ENCODE results near the gene ABCA1.

The ABCA1 gene

DNA sequence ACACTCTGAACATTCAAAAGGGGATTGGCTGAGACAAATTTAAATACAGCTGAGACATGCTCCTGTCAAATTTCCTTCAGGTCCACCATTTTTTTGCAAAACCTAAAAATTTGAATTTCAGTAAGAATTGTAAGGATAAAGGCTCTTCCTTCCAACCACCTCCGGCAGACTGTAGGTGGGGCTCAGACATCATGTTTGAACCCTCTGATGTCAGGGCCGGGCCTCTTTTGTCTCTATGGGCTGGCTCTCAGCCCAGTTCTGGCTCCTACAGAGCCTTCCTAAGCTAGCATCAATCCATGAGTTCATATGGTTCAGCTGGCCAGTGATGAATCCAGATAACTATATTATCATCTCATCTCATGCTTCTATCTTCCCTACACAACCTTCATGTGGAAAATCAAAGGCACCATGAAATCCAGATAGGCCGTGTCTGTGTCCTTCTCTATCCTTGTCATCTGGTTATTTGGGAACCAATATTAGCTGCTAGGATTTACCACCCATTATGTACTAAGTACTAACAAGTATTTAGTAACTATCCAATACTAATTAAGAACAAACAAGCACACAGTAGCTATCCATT, 119.8 kb downstream of the ABCA1 start:
- POLR2A ChIA-PET: interaction anchor here (0.6 kb wide), 1 partner anchor 588 kb away, joined by 4 read pairs; no protein-coding TSS in a partner anchor
- H3K27ac ChIP-seq (ENCODE audit: insufficient read depth in 1 of 2, low read depth in 1 of 2, low read length in 2 of 2, poor library complexity in 1 of 2, severe bottlenecking in 2 of 2): no peak overlapping the region
- WGBS (ENCODE audit: insufficient coverage): 78% methylated on average over 3 of the region's 3 CpGs
- CTCF ChIA-PET: interaction anchor here (0.8 to 1.8 kb wide), 8 partner anchors 14 to 608 kb away, joined by 3 to 9 read pairs (median 4); no protein-coding TSS in a partner anchor
- H3K9me3 ChIP-seq (ENCODE audit: control extremely low read depth in 1 of 5, control insufficient read depth in 4 of 5, insufficient read depth in 2 of 5, low read depth in 1 of 5, low read length in 4 of 5): no peaks in the 10 kb centered on the region
- H3K4me3 ChIP-seq (ENCODE audit: control insufficient read depth in 1 of 7, extremely low read depth in 1 of 7, insufficient read depth in 4 of 7, low read depth in 2 of 7, low read length in 6 of 7): no peak overlapping the region
- H3K4me1 ChIP-seq (ENCODE audit: control extremely low read depth in 1 of 4, control insufficient read depth in 4 of 4, insufficient read depth in 4 of 4, low read length in 3 of 4): no peaks in the 10 kb centered on the region
- H3K36me3 ChIP-seq (ENCODE audit: control insufficient read depth in 4 of 4, insufficient read depth in 4 of 4, low read length in 3 of 4): peaks cover 7 to 9% (median 8%) of the 10 kb centered on the region in 4 experiments
- DNase-seq: peak; percentile 25 to 49 (median 48)
- no peaks in the 10 kb centered on the region for H3K27me3 ChIP-seq (replicated peaks in 2 of 5; ENCODE audit: control insufficient read depth in 4 of 5, insufficient read depth in 5 of 5, low read length in 4 of 5)

DNA sequence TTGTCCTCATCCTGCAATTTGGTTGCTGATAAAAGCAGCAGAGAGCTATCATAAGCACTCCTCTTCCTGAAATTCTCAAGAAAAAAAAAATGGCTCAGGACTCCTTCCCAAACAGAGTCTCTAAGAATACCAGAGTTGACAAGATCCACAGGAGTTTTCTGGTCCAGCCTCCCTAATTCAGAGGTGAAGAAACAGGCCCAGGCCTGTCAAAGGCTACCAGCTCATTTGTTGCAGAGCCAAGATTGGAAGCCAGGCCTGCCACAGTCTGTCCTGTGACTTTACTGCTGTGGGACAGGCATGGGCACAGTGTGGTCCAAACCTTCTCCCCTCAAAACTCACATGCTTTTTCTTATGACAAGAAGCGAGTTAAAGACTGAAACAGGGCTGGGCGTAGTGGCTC, 122.5 kb downstream of the ABCA1 start:
- ChIA-PET POLR2A (no interaction called here), CTCF (interaction anchor here (0.5 to 0.8 kb wide), 2 partner anchors 24 to 176 kb away, joined by 3 read pairs; no protein-coding TSS in a partner anchor)
- H3K36me3 ChIP-seq (ENCODE audit: control insufficient read depth in 4 of 4, insufficient read depth in 4 of 4, low read length in 3 of 4): peaks cover 6 to 11% (median 7%) of the 10 kb centered on the region in 4 experiments
- no peaks in the 10 kb centered on the region for H3K27me3 ChIP-seq (replicated peaks in 2 of 5; ENCODE audit: control insufficient read depth in 4 of 5, insufficient read depth in 5 of 5, low read length in 4 of 5)
- WGBS (ENCODE audit: insufficient coverage): 96% methylated on average over 2 of the region's 2 CpGs
- no peaks in the 10 kb centered on the region for H3K4me1 ChIP-seq (ENCODE audit: control extremely low read depth in 1 of 4, control insufficient read depth in 4 of 4, insufficient read depth in 4 of 4, low read length in 3 of 4)
- H3K9me3 ChIP-seq (ENCODE audit: control extremely low read depth in 1 of 5, control insufficient read depth in 4 of 5, insufficient read depth in 2 of 5, low read depth in 1 of 5, low read length in 4 of 5): no peaks in the 10 kb centered on the region
- no peak overlapping the region for H3K4me3 ChIP-seq (ENCODE audit: control insufficient read depth in 1 of 7, extremely low read depth in 1 of 7, insufficient read depth in 4 of 7, low read depth in 2 of 7, low read length in 6 of 7)
- no peak for DNase-seq
- no peak overlapping the region for H3K27ac ChIP-seq (ENCODE audit: insufficient read depth in 1 of 2, low read depth in 1 of 2, low read length in 2 of 2, poor library complexity in 1 of 2, severe bottlenecking in 2 of 2)

GRCh38 chr9:104802906-104803305, 125.0 kb downstream of the ABCA1 start:
- WGBS (ENCODE audit: insufficient coverage): no CpG with 5 or more reads among the region's 2 CpGs
- no peaks in the 10 kb centered on the region for H3K27me3 ChIP-seq (replicated peaks in 2 of 5; ENCODE audit: control insufficient read depth in 4 of 5, insufficient read depth in 5 of 5, low read length in 4 of 5)
- no peak overlapping the region for H3K4me3 ChIP-seq (ENCODE audit: control insufficient read depth in 1 of 7, extremely low read depth in 1 of 7, insufficient read depth in 4 of 7, low read depth in 2 of 7, low read length in 6 of 7)
- POLR2A ChIA-PET: no interaction called here
- no peaks in the 10 kb centered on the region for H3K9me3 ChIP-seq (ENCODE audit: control extremely low read depth in 1 of 5, control insufficient read depth in 4 of 5, insufficient read depth in 2 of 5, low read depth in 1 of 5, low read length in 4 of 5)
- no peak overlapping the region for H3K27ac ChIP-seq (ENCODE audit: insufficient read depth in 1 of 2, low read depth in 1 of 2, low read length in 2 of 2, poor library complexity in 1 of 2, severe bottlenecking in 2 of 2)
- H3K36me3 ChIP-seq (ENCODE audit: control insufficient read depth in 4 of 4, insufficient read depth in 4 of 4, low read length in 3 of 4): peaks cover 5 to 24% (median 11%) of the 10 kb centered on the region in 4 experiments
- CTCF ChIA-PET: no interaction called here
- no peak for DNase-seq
- H3K4me1 ChIP-seq (ENCODE audit: control extremely low read depth in 1 of 4, control insufficient read depth in 4 of 4, insufficient read depth in 4 of 4, low read length in 3 of 4): no peaks in the 10 kb centered on the region

GRCh38 chr9:104802110-104802509, 125.8 kb downstream of the ABCA1 start:
- Histone ChIP-seq H3K9me3 (ENCODE audit: control extremely low read depth in 1 of 5, control insufficient read depth in 4 of 5, insufficient read depth in 2 of 5, low read depth in 1 of 5, low read length in 4 of 5) (no peaks in the 10 kb centered on the region), H3K36me3 (ENCODE audit: control insufficient read depth in 4 of 4, insufficient read depth in 4 of 4, low read length in 3 of 4) (peaks cover 5 to 29% (median 11%) of the 10 kb centered on the region in 4 experiments), H3K27me3 (replicated peaks in 2 of 5; ENCODE audit: control insufficient read depth in 4 of 5, insufficient read depth in 5 of 5, low read length in 4 of 5) (no peaks in the 10 kb centered on the region), H3K4me3 (ENCODE audit: control insufficient read depth in 1 of 7, extremely low read depth in 1 of 7, insufficient read depth in 4 of 7, low read depth in 2 of 7, low read length in 6 of 7) (no peak overlapping the region), H3K4me1 (ENCODE audit: control extremely low read depth in 1 of 4, control insufficient read depth in 4 of 4, insufficient read depth in 4 of 4, low read length in 3 of 4) (no peaks in the 10 kb centered on the region), H3K27ac (ENCODE audit: insufficient read depth in 1 of 2, low read depth in 1 of 2, low read length in 2 of 2, poor library complexity in 1 of 2, severe bottlenecking in 2 of 2) (no peak overlapping the region)
- POLR2A ChIA-PET: no interaction called here
- 100% methylated on average over 4 of the region's 5 CpGs for WGBS (ENCODE audit: insufficient coverage)
- CTCF ChIA-PET: interaction anchor here (1.0 to 1.1 kb wide), 2 partner anchors 21 to 613 kb away, joined by 4 read pairs; no protein-coding TSS in a partner anchor
- no peak for DNase-seq

DNA sequence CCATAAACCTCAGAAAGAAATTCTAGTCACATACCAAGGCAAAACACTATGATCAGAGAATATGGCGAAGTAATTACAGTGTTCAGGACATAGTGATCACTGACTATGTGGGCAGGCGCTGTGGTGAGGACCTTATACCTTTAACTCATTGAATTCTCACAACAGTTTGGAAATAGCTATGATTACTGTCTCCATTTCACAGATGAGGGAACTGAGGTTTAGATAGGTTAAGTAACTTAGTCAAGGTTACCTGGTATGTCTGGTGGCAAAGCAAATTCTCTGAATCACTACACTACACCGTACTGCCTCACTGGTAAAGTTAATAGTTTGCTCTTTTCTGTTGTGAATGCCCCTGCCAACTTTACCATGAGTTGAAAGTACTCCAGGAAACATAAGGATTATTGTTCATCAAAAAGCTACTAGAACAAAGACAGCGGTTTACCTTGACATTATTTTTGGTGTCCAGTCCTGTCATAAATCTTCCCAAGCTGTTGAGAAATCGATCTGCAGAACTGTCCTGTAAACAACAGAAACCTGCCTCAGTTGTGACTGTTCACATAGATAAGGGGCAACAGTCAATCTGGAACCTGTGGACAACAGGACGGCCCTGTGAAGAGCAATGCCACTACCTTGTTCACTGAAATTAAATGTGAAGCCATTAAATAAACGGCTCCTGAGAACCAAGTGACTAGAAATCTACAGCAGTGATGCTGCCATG, 127.7 kb downstream of the ABCA1 start:
- WGBS (ENCODE audit: insufficient coverage): 96% methylated on average over 6 of the region's 7 CpGs
- ChIA-PET CTCF (interaction anchor here (0.9 to 1.1 kb wide), 3 partner anchors 9 to 63 kb away, joined by 3 to 7 read pairs (median 3); no protein-coding TSS in a partner anchor), POLR2A (no interaction called here)
- no peak overlapping the region for H3K4me3 ChIP-seq (ENCODE audit: control insufficient read depth in 1 of 7, extremely low read depth in 1 of 7, insufficient read depth in 4 of 7, low read depth in 2 of 7, low read length in 6 of 7)
- H3K36me3 ChIP-seq (ENCODE audit: control insufficient read depth in 4 of 4, insufficient read depth in 4 of 4, low read length in 3 of 4): peaks cover 9 to 34% (median 21%) of the 10 kb centered on the region in 4 experiments
- H3K9me3 ChIP-seq (ENCODE audit: control extremely low read depth in 1 of 5, control insufficient read depth in 4 of 5, insufficient read depth in 2 of 5, low read depth in 1 of 5, low read length in 4 of 5): no peaks in the 10 kb centered on the region
- no peak overlapping the region for H3K27ac ChIP-seq (ENCODE audit: insufficient read depth in 1 of 2, low read depth in 1 of 2, low read length in 2 of 2, poor library complexity in 1 of 2, severe bottlenecking in 2 of 2)
- H3K4me1 ChIP-seq (ENCODE audit: control extremely low read depth in 1 of 4, control insufficient read depth in 4 of 4, insufficient read depth in 4 of 4, low read length in 3 of 4): no peaks in the 10 kb centered on the region
- no peak for DNase-seq
- no peaks in the 10 kb centered on the region for H3K27me3 ChIP-seq (replicated peaks in 2 of 5; ENCODE audit: control insufficient read depth in 4 of 5, insufficient read depth in 5 of 5, low read length in 4 of 5)

DNA sequence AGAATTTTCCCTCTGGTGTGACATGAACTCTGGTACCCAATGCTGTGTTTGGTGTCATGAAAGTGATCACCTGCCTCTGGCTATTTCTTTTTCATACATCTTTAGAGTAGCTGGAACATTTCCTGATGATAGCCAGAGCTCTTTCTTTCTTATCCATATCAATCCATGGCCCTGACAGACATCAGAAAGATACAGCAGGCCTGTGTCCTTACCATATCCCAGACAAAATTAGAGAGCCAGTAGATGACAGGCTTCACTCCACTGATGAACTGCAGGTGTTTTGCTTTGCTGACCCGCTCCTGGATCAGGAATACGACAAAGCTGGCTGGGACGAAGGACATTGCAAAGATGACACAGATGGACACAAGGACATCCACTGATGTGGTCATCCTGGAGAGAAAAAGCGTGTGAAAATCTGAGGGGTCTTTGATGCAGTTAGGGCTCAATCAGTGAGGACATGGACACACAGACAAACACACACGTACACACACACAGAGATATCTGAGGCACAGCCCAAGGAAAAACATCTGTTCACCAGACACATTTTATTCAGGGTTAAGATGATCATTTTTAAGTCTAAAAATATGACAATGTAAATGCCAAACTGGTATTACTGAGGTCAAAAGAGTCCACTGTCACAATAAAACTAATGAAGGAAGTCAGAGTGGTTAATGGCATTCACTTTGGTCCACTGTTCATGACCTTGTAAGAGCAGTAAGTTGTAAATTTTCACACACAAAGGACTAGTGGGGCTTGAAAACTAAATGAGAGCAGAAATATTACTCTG, 129.6 kb downstream of the ABCA1 start:
- POLR2A ChIA-PET: no interaction called here
- H3K4me3 ChIP-seq (ENCODE audit: control insufficient read depth in 1 of 7, extremely low read depth in 1 of 7, insufficient read depth in 4 of 7, low read depth in 2 of 7, low read length in 6 of 7): no peak overlapping the region
- peaks cover 0 to 3% (median 1%) of the 10 kb centered on the region in 4 experiments for H3K4me1 ChIP-seq (ENCODE audit: control extremely low read depth in 1 of 4, control insufficient read depth in 4 of 4, insufficient read depth in 4 of 4, low read length in 3 of 4)
- 100% methylated on average over 4 of the region's 5 CpGs for WGBS (ENCODE audit: insufficient coverage)
- CTCF ChIA-PET: interaction anchor here (1.3 kb wide), 1 partner anchor 12 kb away, joined by 3 read pairs; no protein-coding TSS in a partner anchor
- H3K27ac ChIP-seq (ENCODE audit: insufficient read depth in 1 of 2, low read depth in 1 of 2, low read length in 2 of 2, poor library complexity in 1 of 2, severe bottlenecking in 2 of 2): no peak overlapping the region
- no peaks in the 10 kb centered on the region for H3K27me3 ChIP-seq (replicated peaks in 2 of 5; ENCODE audit: control insufficient read depth in 4 of 5, insufficient read depth in 5 of 5, low read length in 4 of 5)
- peaks cover 6 to 43% (median 21%) of the 10 kb centered on the region in 4 experiments for H3K36me3 ChIP-seq (ENCODE audit: control insufficient read depth in 4 of 4, insufficient read depth in 4 of 4, low read length in 3 of 4)
- no peak for DNase-seq
- no peaks in the 10 kb centered on the region for H3K9me3 ChIP-seq (ENCODE audit: control extremely low read depth in 1 of 5, control insufficient read depth in 4 of 5, insufficient read depth in 2 of 5, low read depth in 1 of 5, low read length in 4 of 5)
